ENCODE results near the gene LYST. TPM values are rescaled to one million over a fixed set of nuclear protein-coding genes. Genes with fewer than 3 reads are reported as not detected.
A peak's percentile ranks its signal among the peaks of the same experiment; 100 is the strongest.

LYST gene
- polyA plus RNA-seq, 3 donors = 46.3 to 128 (median 67.9) TPM

DNA sequence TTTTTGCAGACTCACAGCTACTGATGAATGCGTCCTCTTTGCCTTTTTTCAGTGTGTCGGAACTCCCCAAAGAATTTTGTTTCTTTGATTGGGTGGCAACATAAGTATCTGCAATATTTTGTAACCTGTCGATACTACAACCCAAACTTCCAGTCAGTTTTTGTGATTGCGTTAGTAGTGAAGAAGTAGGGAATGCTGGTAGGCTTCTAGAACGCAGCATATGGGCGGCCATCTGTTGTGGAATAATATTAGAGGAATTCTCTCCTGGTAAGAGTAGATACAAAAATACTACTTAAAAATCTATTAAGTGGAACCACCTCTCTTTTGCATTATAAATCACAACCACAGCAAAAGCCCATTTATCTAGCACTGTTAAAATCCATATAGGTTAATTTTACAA lies 107.4 kb downstream of the LYST start:
- no CpG with 5 or more reads among the region's 6 CpGs for WGBS (ENCODE audit: insufficient coverage)
- H3K27me3 Mint-ChIP-seq (ENCODE audit: low read depth in 3 of 3) = peaks cover 0 to 2% (median 0%) of the 10 kb centered on the region in 3 donors

DNA sequence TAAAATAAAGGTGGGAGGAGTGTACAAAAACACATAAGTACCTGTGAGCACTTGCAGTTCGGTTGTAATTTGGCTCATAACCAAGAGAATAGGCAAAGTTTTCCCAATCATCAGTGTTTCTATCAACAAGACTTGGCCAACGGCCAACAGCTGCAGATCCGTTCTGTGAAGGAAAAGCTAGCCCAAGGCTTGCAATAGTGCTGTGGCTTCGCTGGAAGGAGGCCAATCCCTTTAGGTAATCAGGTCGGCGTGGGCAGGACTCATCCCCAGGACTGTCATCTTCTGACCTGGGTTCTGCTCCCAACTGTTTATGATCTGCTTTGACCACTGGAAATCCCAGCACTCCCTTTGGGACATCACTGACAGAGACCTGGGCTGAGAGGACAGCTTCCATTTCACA lies 107.8 kb downstream of the LYST start:
- H3K4me3 ChIP-seq (replicated peaks in 1 of 3; ENCODE audit: low read depth in 2 of 3, low read length in 3 of 3) = no peak overlapping the region
- 63% methylated on average over 6 of the region's 6 CpGs for WGBS (ENCODE audit: insufficient coverage)
- no peaks in the 10 kb centered on the region for H3K27me3 ChIP-seq (ENCODE audit: control insufficient read depth in 2 of 2, insufficient read depth in 2 of 2, low read length in 2 of 2)
- Mint-ChIP-seq H3K4me1 (no peaks in the 10 kb centered on the region), H3K4me3 (no peak overlapping the region), H3K36me3 (peaks cover 59 to 68% of the 10 kb centered on the region in 2 donors), H3K27me3 (ENCODE audit: low read depth in 3 of 3) (peaks cover 0 to 2% (median 0%) of the 10 kb centered on the region in 3 donors), H3K27ac (peak overlapping the region in 3 of 7 donors; percentile 4 to 60 (median 45)), H3K9me3 (no peaks in the 10 kb centered on the region)
- peaks cover 96 to 99% of the 10 kb centered on the region in 2 donors for H3K36me3 ChIP-seq (replicated peaks in 1 of 2; ENCODE audit: control insufficient read depth in 1 of 2, insufficient read depth in 2 of 2, low read length in 2 of 2)
- no peaks in the 10 kb centered on the region for H3K9me3 ChIP-seq (replicated peaks in 1 of 2; ENCODE audit: control insufficient read depth in 1 of 2, insufficient read depth in 1 of 2, low read length in 2 of 2)
- H4K20me1 ChIP-seq (ENCODE audit: insufficient read depth, low read length) = peaks cover 97% of the 10 kb centered on the region
- no peak overlapping the region for H3K9ac ChIP-seq (ENCODE audit: insufficient read depth, low read length, poor library complexity, severe bottlenecking)
- H3K4me2 ChIP-seq (replicated peaks; ENCODE audit: extremely low read depth, low read length, poor library complexity, severe bottlenecking) = no peak overlapping the region
- TF ChIP-seq, protein P1, sequence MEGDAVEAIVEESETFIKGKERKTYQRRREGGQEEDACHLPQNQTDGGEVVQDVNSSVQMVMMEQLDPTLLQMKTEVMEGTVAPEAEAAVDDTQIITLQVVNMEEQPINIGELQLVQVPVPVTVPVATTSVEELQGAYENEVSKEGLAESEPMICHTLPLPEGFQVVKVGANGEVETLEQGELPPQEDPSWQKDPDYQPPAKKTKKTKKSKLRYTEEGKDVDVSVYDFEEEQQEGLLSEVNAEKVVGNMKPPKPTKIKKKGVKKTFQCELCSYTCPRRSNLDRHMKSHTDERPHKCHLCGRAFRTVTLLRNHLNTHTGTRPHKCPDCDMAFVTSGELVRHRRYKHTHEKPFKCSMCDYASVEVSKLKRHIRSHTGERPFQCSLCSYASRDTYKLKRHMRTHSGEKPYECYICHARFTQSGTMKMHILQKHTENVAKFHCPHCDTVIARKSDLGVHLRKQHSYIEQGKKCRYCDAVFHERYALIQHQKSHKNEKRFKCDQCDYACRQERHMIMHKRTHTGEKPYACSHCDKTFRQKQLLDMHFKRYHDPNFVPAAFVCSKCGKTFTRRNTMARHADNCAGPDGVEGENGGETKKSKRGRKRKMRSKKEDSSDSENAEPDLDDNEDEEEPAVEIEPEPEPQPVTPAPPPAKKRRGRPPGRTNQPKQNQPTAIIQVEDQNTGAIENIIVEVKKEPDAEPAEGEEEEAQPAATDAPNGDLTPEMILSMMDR (IDR thresholded peaks at IDR 0.05) = no peak
- DNase-seq = no peak
- H3K27ac ChIP-seq (ENCODE audit: low read depth in 1 of 2, low read length in 2 of 2) = peak overlapping the region in 1 of 2 donors; percentile 17
- H3K79me2 ChIP-seq (ENCODE audit: insufficient read depth, low read length) = peaks cover 66% of the 10 kb centered on the region
- intact Hi-C loops (cut with micrococcal nuclease) = loop anchor here in 1 of 2 donors (10.0 kb wide), 1 partner anchor 64 kb away; no protein-coding TSS in a partner anchor
- H2AFZ ChIP-seq (ENCODE audit: insufficient read depth, low read depth, low read length, poor library complexity, severe bottlenecking) = no peak overlapping the region
- H3K4me1 ChIP-seq (ENCODE audit: control insufficient read depth in 1 of 2, insufficient read depth in 2 of 2, low read length in 2 of 2) = no peaks in the 10 kb centered on the region

More for the DNA sequence above, 107.4 kb downstream of the LYST start:
- Histone ChIP-seq H3K9ac (ENCODE audit: insufficient read depth, low read length, poor library complexity, severe bottlenecking) (no peak overlapping the region), H2AFZ (ENCODE audit: insufficient read depth, low read depth, low read length, poor library complexity, severe bottlenecking) (no peak overlapping the region), H3K4me2 (replicated peaks; ENCODE audit: extremely low read depth, low read length, poor library complexity, severe bottlenecking) (no peak overlapping the region), H3K4me3 (replicated peaks in 1 of 3; ENCODE audit: low read depth in 2 of 3, low read length in 3 of 3) (no peak overlapping the region), H3K27ac (ENCODE audit: low read depth in 1 of 2, low read length in 2 of 2) (peak overlapping the region in 1 of 2 donors; percentile 17), H3K27me3 (ENCODE audit: control insufficient read depth in 2 of 2, insufficient read depth in 2 of 2, low read length in 2 of 2) (no peaks in the 10 kb centered on the region), H3K4me1 (ENCODE audit: control insufficient read depth in 1 of 2, insufficient read depth in 2 of 2, low read length in 2 of 2) (no peaks in the 10 kb centered on the region), H3K9me3 (replicated peaks in 1 of 2; ENCODE audit: control insufficient read depth in 1 of 2, insufficient read depth in 1 of 2, low read length in 2 of 2) (no peaks in the 10 kb centered on the region), H4K20me1 (ENCODE audit: insufficient read depth, low read length) (peaks cover 97% of the 10 kb centered on the region), H3K36me3 (replicated peaks in 1 of 2; ENCODE audit: control insufficient read depth in 1 of 2, insufficient read depth in 2 of 2, low read length in 2 of 2) (peaks cover 96 to 99% of the 10 kb centered on the region in 2 donors), H3K79me2 (ENCODE audit: insufficient read depth, low read length) (peaks cover 67% of the 10 kb centered on the region)
- intact Hi-C loops (cut with micrococcal nuclease) = loop anchor here in 1 of 2 donors (10.0 kb wide), 1 partner anchor 65 kb away; no protein-coding TSS in a partner anchor
- TF ChIP-seq, protein P1 (IDR thresholded peaks at IDR 0.05) = no peak
- no peak for DNase-seq
- Mint-ChIP-seq H3K27ac (peak overlapping the region in 1 of 7 donors; percentile 60), H3K9me3 (no peaks in the 10 kb centered on the region), H3K4me1 (no peaks in the 10 kb centered on the region), H3K4me3 (no peak overlapping the region), H3K36me3 (peaks cover 56 to 64% of the 10 kb centered on the region in 2 donors)

Data from CD14-positive monocyte (primary cell).